Neural cell (in vitro differentiated cells): ENCODE data around the gene ZNF335. TPM values are rescaled to one million over a fixed set of nuclear protein-coding genes. Genes with fewer than 3 reads are reported as not detected.

Experiments used
- H2AFZ ChIP-seq: fragments of 200-600, 300-800 bp; sonication (generic), shearing (Covaris generic); 2 replicates; pipeline ENCODE4 v1.6.0; 2014; ENCODE audit warnings: low read depth, mild to moderate bottlenecking, antibody characterized with exemption, low read length, moderate library complexity
- H3F3A ChIP-seq: fragments of 200-600 bp; shearing (Covaris generic); 2 replicates; pipeline ENCODE4 v1.6.1; 2016; ENCODE audit warnings: mild to moderate bottlenecking, moderate library complexity, mixed read lengths, antibody characterized with exemption, low read length; ENCODE audit not compliant: insufficient read depth, poor library complexity, severe bottlenecking
- H3K27ac ChIP-seq: fragments of 200-600, 300-800 bp; sonication (generic), shearing (Covaris generic); 2 replicates; pipeline ENCODE4 v1.5.1; 2014; ENCODE audit warnings: mild to moderate bottlenecking, low read length, moderate library complexity
- H3K27me3 ChIP-seq: fragments of 300-800, 200-600 bp; sonication (generic), shearing (Covaris generic); 2 replicates; pipeline ENCODE4 v1.6.0; 2014; ENCODE audit warnings: mild to moderate bottlenecking, low read depth, low read length, moderate library complexity; ENCODE audit not compliant: insufficient read depth
- H3K36me3 ChIP-seq: fragments of 300-800, 200-600 bp; sonication (generic), shearing (Covaris generic); 2 replicates; pipeline ENCODE4 v1.5.1; 2014; ENCODE audit warnings: mild to moderate bottlenecking, antibody characterized with exemption, low read length, moderate library complexity; ENCODE audit not compliant: insufficient read depth
- H3K4me2 ChIP-seq: fragments of 300-800, 200-600 bp; sonication (generic), shearing (Covaris generic); 2 replicates; pipeline ENCODE4 v1.6.0; 2014; ENCODE audit warnings: mild to moderate bottlenecking, low read length
- H3K4me3 ChIP-seq: fragments of 300-800, 200-600 bp; sonication (generic), shearing (Covaris generic); 2 replicates; pipeline ENCODE4 v1.5.1; 2014; ENCODE audit warnings: mild to moderate bottlenecking, low read length, moderate library complexity
- H3K79me2 ChIP-seq: fragments of 200-600 bp; shearing (Covaris generic); replicated peaks from 2 replicates; pipeline ENCODE4 v1.6.0; 2014; ENCODE audit warnings: mild to moderate bottlenecking, low read length, moderate library complexity; ENCODE audit not compliant: insufficient read depth
- H3K9ac ChIP-seq: fragments of 300-800, 200-600 bp; sonication (generic), shearing (Covaris generic); 2 replicates; pipeline ENCODE4 v1.6.1; 2016; ENCODE audit warnings: mild to moderate bottlenecking, low read length, mixed read lengths
- H3K9me2 ChIP-seq: fragments of 200-600 bp; shearing (Covaris generic); 2 replicates; pipeline ENCODE4 v1.6.1; 2016; ENCODE audit warnings: mild to moderate bottlenecking, low read length, mixed read lengths; ENCODE audit not compliant: insufficient read depth
- H3K9me3 ChIP-seq: fragments of 200-600, 300-800 bp; sonication (generic), shearing (Covaris generic); 2 replicates; pipeline ENCODE4 v1.6.1; 2016; ENCODE audit warnings: mild to moderate bottlenecking, mixed run types, low read length, moderate library complexity, mixed read lengths
- H4K20me1 ChIP-seq: fragments of 200-600 bp; shearing (Covaris generic); 2 replicates; pipeline ENCODE4 v1.6.1; 2016; ENCODE audit warnings: mild to moderate bottlenecking, mixed run types; ENCODE audit not compliant: insufficient read depth
- EP300 ChIP-seq: fragments of 450-650 bp; conservative IDR thresholded peaks from 2 replicates; pipeline ENCODE4 v1.6.1; 2014; ENCODE audit warnings: antibody characterized with exemption, mild to moderate bottlenecking, moderate library complexity; ENCODE audit not compliant: poor library complexity, severe bottlenecking
- EZH2 ChIP-seq: fragments of 200-600, 300-800 bp; shearing (Covaris generic), sonication (generic); IDR thresholded peaks from 2 replicates; pipeline ENCODE4 v1.6.1; 2014; ENCODE audit warnings: antibody characterized with exemption, low read length, borderline replicate concordance, mild to moderate bottlenecking; ENCODE audit not compliant: insufficient read depth, poor library complexity, severe bottlenecking
- MXI1 ChIP-seq: fragments of 450-650 bp; conservative IDR thresholded peaks from 2 replicates; pipeline ENCODE4 v1.6.1; 2014; ENCODE audit warnings: antibody characterized with exemption, mild to moderate bottlenecking; ENCODE audit not compliant: poor library complexity, severe bottlenecking
- POLR2AphosphoS5 ChIP-seq: IDR thresholded peaks from 2 replicates; pipeline ENCODE4 v1.6.1; 2012
- RAD21 ChIP-seq: fragments of 450-650 bp; conservative IDR thresholded peaks from 2 replicates; pipeline ENCODE4 v1.6.1; 2014; ENCODE audit warnings: antibody characterized with exemption, mild to moderate bottlenecking, moderate library complexity
- REST ChIP-seq: IDR thresholded peaks from 2 replicates; pipeline ENCODE4 v1.6.1; 2012; ENCODE audit warnings: borderline replicate concordance
- SMC3 ChIP-seq: fragments of 450-650 bp; conservative IDR thresholded peaks from 2 replicates; pipeline ENCODE4 v1.6.1; 2014; ENCODE audit warnings: antibody characterized with exemption, mild to moderate bottlenecking, moderate library complexity; ENCODE audit not compliant: poor library complexity
- TAF1 ChIP-seq: IDR thresholded peaks from 2 replicates; pipeline ENCODE4 v1.6.1; 2012; ENCODE audit warnings: low read depth
- polyA plus RNA-seq: library from polyadenylated mRNA; depleted of rRNA; stranded (reverse); fragments of >200 nt; gene quantifications from 2 replicates; pipeline ENCODE4 v1.2.3, GENCODE V29; 2014
- TF ChIP-seq, protein P1 (sequence below): fragments of 450-650 bp; IDR thresholded peaks from 2 replicates; pipeline ENCODE4 v1.5.1; 2014; ENCODE audit warnings: antibody characterized with exemption, mild to moderate bottlenecking, moderate library complexity; ENCODE audit not compliant: poor library complexity, severe bottlenecking

Gene ZNF335
- polyA plus RNA-seq, 1 donor from 2014 or later, result 12.8 TPM

DNA sequence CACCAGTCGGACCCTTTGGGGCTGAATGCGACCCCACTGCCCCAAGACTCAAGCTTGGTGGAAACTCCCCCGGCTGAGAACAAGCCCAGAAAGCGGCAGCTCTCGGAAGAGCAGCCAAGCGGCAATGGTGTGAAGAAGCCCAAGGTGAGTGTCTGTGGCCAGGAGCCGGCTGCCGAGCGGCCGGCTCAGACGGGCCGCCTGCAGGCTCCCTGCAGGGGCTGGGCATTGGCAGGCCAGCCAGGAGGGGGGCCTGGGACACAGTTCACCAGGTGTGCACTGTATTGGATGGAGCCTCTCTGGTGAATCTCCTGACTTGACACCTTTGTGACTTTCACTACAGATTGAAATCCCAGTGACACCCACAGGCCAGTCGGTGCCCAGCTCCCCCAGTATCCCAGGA is 31.5 kb downstream of the ZNF335 start:
- no peak overlapping the region for H3K4me3 ChIP-seq
- no peak overlapping the region for H3K27ac ChIP-seq
- TF ChIP-seq, protein P1, sequence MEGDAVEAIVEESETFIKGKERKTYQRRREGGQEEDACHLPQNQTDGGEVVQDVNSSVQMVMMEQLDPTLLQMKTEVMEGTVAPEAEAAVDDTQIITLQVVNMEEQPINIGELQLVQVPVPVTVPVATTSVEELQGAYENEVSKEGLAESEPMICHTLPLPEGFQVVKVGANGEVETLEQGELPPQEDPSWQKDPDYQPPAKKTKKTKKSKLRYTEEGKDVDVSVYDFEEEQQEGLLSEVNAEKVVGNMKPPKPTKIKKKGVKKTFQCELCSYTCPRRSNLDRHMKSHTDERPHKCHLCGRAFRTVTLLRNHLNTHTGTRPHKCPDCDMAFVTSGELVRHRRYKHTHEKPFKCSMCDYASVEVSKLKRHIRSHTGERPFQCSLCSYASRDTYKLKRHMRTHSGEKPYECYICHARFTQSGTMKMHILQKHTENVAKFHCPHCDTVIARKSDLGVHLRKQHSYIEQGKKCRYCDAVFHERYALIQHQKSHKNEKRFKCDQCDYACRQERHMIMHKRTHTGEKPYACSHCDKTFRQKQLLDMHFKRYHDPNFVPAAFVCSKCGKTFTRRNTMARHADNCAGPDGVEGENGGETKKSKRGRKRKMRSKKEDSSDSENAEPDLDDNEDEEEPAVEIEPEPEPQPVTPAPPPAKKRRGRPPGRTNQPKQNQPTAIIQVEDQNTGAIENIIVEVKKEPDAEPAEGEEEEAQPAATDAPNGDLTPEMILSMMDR, result no peak
- no peak for TF ChIP-seq REST
- TF ChIP-seq EZH2, result no peak
- TF ChIP-seq RAD21, result no peak
- TF ChIP-seq MXI1, result no peak
- TF ChIP-seq EP300, result no peak
- no peak for TF ChIP-seq POLR2AphosphoS5
- no peak for TF ChIP-seq TAF1
- no peaks in the 10 kb centered on the region for H3F3A ChIP-seq
- peaks cover 13% of the 10 kb centered on the region for H3K79me2 ChIP-seq
- H3K36me3 ChIP-seq, result no peaks in the 10 kb centered on the region
- H4K20me1 ChIP-seq, result no peaks in the 10 kb centered on the region
- H3K9me2 ChIP-seq, result no peaks in the 10 kb centered on the region
- H3K27me3 ChIP-seq, result no peaks in the 10 kb centered on the region
- no peak overlapping the region for H2AFZ ChIP-seq
- no peak overlapping the region for H3K9ac ChIP-seq
- H3K4me2 ChIP-seq, result no peak overlapping the region
- H3K9me3 ChIP-seq, result no peaks in the 10 kb centered on the region

DNA sequence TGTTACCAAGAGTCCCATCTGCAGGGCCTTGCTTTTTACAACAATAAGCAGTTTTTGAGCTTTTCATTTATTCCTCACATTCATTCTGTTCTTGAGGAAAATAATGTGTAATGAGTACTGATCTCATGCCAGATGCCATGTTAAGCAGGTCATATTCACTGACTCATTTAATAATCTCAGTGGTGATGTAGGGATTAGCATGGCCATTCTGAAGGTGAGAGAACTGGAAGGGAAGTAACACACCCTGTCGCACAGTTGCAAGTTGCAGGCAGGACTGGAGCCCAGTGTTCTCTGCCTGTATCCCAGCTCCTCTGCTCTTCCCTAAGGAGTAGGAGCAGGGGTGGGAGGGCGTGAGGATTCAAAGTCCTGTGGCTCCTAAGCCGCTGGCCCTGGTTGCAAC is 31.9 kb downstream of the ZNF335 start:
- Histone ChIP-seq H3K4me2 (no peak overlapping the region), H3K9me3 (no peaks in the 10 kb centered on the region), H3F3A (no peaks in the 10 kb centered on the region), H3K27ac (no peak overlapping the region), H3K36me3 (no peaks in the 10 kb centered on the region), H3K4me3 (no peak overlapping the region), H3K27me3 (no peaks in the 10 kb centered on the region), H3K79me2 (peaks cover 15% of the 10 kb centered on the region), H4K20me1 (no peaks in the 10 kb centered on the region), H3K9ac (no peak overlapping the region), H3K9me2 (no peaks in the 10 kb centered on the region), H2AFZ (no peak overlapping the region)
- TF ChIP-seq REST (no peak), EZH2 (no peak), TAF1 (no peak), POLR2AphosphoS5 (no peak), RAD21 (no peak), MXI1 (no peak), EP300 (no peak), SMC3 (no peak)
- TF ChIP-seq, protein P1, result no peak
